Melanocyte of skin (primary cell): ENCODE data around the gene COG6. TPM values are rescaled to one million over a fixed set of nuclear protein-coding genes. Genes with fewer than 3 reads are reported as not detected.

Experiments used
- small RNA-seq, 2 donors: library from RNA; depleted of rRNA; stranded (forward); fragments of <200 nt; gene quantifications; one replicate each; pipeline ENCODE3, GENCODE V24; 2012
- total RNA-seq, 2 donors: library from RNA; depleted of rRNA; stranded (reverse); fragments of >200 nt; gene quantifications; 2 replicates each; pipeline ENCODE4 v1.2.3, GENCODE V29; 2012

Gene COG6
- 10 to 100 TPM; 20.6 to 24.0 TPM for total RNA-seq

GRCh38 chr13:39655569-39656324 is at the start of gene COG6:
TSS of gene COG6 (plus strand) at chr13:39655662. CDS start at chr13:39655727, 65 bp downstream.

Small RNA genes lying within 50 kb of the gene (small RNA-seq; reads per million reads assigned to genes)
- gene MIR4305 (0 reads per million in 2 donors), gene RNY4P14 (0 to 0.29 reads per million in 2 donors)

Other genes starting within 250 kb of the COG6 start
- gene LHFPL6, start 52.5 kb upstream of the COG6 start, total RNA-seq: 10 to 100 TPM; 15.8 to 24.6 TPM